ENCODE measurements around the gene CAPNS1.
"Not testable (repeated sequence)": the region's sequence is repeated elsewhere in the genome, so short reads cannot be mapped to it uniquely, and the experiment has no call there.

Gene CAPNS1

DNA sequence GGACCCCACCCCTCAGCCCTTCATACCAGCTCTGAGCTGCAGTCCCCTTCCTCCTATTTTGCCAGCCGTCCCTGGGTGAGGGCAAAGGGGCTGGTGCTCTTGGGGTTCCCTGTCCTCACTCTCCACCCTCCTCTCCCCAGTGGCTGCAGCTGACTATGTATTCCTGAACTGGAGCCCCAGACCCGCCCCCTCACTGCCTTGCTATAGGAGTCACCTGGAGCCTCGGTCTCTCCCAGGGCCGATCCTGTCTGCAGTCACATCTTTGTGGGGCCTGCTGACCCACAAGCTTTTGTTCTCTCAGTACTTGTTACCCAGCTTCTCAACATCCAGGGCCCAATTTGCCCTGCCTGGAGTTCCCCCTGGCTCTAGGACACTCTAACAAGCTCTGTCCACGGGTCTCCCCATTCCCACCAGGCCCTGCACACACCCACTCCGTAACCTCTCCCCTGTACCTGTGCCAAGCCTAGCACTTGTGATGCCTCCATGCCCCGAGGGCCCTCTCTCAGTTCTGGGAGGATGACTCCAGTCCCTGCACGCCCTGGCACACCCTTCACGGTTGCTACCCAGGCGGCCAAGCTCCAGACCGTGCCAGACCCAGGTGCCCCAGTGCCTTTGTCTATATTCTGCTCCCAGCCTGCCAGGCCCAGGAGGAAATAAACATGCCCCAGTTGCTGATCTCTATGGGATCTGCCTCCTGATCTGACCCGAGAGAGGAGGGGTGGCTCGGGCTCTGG, 10.0 kb downstream of the CAPNS1 start:
- in situ Hi-C loops (cut with MboI; ENCODE audit: low sequenced_read_pairs) = no loop called here

GRCh38 chr19:36150586-36150985, 10.7 kb downstream of the CAPNS1 start:
- in situ Hi-C loops (cut with MboI; ENCODE audit: low sequenced_read_pairs) = no loop called here

DNA sequence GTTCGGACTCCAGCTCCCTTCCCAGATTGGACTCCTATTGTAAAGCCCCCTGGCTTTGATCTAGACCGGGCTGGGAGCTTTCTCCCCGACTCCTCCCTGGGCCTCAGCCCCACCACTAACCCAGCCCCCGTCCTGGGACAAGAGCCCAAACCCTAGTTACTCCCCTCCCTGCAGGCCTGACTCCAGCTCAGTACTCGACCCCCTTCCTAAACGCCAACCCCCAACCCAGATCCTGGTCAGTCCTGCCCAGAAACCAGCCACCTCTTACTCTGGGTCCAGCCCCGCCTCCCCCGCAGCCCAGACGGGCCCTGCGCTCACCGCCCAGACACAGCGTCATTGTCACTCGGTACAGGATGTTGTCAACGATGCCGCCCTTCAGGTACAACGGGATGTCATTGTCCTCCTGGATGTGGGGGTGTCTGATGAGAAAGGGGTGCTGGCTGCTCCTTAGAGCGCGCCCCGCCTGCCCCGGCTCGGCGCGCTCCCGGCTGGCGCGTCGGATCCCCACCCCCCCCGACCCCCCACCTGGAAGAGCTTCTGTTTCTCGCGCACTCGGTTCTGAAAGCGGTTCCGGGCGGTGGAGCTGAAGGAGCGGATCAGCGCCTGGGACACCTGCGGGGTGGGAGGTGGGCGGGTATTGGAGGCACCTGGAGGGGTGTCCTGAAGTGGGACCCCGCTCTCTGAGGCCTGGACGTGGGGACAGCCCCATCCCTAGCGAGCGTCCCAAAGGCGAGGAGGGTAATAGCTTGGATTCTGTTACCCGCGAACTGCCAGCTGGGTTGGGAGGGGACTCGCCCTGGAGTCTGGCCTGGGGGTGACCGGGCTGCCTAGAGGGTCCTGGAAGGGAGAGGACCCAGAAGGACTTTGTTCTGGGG, 11.5 kb downstream of the CAPNS1 start:
- in situ Hi-C loops (cut with MboI; ENCODE audit: low sequenced_read_pairs) = no loop called here

DNA sequence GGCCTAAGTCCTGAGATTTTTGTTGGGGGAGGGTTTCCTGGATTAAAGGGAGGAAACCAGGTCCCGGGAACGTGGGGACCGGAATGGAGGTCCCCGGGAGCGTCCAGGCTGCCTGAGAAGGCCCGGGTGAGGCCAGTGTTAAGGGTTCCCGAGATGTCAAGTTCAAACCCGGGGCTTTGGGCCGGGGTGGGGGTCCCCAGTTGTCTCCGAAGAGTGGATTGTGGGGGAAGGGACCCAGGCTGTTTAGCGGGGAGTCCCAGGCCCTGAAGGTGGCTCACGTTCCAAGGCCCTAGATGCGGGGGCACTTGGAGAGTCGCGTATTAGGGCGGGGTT, 12.1 kb downstream of the CAPNS1 start:
- in situ Hi-C loops (cut with MboI; ENCODE audit: low sequenced_read_pairs) = no loop called here

GRCh38 chr19:36152352-36153091, 12.7 kb downstream of the CAPNS1 start, which contains the start of gene COX7A1:
COX7A1 (minus strand) TSS chr19:36152447; CDS start chr19:36152407, 40 bp downstream.
- in situ Hi-C loops (cut with MboI; ENCODE audit: low sequenced_read_pairs) = no loop called here

DNA sequence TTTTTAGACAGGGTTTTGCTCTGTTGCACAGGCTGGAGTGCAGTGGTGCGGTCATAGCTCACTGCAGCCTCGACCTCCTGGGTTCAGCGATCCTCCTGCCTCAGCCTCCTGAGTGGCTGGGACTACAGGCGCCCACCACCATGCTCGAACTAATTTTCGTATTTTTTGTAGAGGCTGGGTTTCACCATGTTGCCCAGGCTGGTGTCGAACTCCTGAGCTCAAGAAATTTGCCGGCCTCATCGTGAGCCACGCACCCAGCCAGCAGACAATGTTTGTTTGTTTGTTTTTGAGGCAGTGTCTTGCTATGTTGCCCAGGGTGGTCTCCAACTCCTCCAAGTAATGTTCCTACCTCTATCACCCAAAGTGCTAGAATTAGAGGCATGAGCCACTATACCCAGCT, 13.3 kb downstream of the CAPNS1 start:
- in situ Hi-C loops (cut with MboI; ENCODE audit: low sequenced_read_pairs) = no loop called here

DNA sequence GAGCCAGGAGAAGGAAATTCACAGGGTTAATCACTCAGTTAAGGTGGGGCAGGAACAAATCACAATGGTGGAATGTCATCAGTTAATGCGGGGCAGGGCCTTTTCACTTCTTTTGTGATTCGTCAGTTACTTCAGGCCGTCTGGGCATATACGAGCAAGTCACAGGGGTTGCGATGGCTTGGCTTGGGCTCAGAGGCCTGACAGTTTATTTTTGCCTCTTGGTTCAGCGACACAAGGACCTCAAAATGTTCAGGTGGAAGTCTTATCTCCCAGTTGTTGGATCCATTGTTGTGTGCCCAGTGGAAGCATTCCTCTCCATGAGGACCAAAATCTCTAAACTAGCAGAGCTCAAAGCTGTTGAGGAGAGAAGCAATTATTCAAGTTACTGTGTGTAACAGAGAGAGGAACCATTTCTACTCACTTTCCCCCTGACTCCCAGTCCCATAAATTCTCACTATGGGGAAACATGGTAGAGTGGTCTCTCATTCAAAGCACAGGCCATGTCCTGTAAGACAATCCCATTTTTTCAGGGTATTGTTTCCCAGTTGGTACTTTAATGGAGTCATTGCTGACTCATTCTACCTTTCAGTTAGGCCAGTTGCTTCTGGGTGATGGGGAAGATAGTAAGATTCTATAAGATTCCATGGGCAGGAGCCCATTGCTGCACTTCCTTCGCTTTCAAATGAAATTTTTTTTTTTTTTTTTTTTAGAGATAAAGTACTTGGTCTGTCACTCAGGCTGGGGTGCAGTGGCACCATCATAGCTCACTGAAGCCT, 21.1 kb downstream of the CAPNS1 start:
- in situ Hi-C loops (cut with MboI; ENCODE audit: low sequenced_read_pairs) = no loop called here

DNA sequence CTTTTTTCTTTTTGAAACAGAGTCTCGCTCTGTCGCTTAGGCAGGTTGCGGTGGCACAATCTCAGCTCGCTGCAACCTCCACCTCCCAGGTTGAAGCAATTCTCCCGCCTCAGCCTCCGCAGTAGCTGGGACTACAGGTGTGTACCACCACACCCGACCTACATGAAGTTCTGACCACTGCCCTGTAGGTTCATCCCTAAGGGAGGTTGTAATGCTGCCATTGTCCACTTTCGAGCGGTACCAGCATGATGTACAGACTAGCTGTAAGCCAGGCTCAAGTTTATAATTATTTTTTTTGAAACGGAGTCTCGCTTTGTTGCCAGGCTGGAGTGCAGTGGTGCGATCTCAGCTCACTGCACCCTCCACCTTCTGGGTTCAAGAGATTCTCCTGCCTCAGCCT, 23.9 kb downstream of the CAPNS1 start:
- in situ Hi-C loops (cut with MboI; ENCODE audit: low sequenced_read_pairs) = no loop called here

- in situ Hi-C loops (cut with MboI; ENCODE audit: low sequenced_read_pairs) = no loop called here
Observed at GRCh38 chr19:36169084-36169760, 29.4 kb downstream of the CAPNS1 start.

GRCh38 chr19:36172852-36173251, 33.0 kb downstream of the CAPNS1 start:
- in situ Hi-C loops (cut with MboI; ENCODE audit: low sequenced_read_pairs) = no loop called here

DNA sequence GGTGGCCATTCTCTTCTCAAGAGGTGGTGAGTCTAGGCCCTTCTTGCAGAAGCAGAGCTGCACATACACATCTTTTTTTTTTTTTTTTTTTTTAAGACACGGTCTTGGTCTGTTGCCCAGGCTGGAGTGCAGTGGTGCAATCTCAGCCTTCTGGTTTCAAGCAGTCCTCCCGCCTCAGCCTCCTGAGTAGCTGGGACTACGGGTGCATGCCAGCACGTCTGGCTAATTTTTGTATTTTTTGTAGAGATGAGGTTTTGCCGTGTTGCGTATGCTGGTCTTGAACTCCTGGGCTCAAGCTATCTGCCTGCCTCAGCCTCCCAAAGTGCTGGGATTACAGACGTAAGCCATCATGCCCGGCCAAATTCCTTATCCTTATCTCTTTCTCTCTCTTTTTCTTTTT, 34.0 kb downstream of the CAPNS1 start:
- in situ Hi-C loops (cut with MboI; ENCODE audit: low sequenced_read_pairs) = not testable (repeated sequence)

GRCh38 chr19:36179077-36179476, 39.2 kb downstream of the CAPNS1 start:
- in situ Hi-C loops (cut with MboI; ENCODE audit: low sequenced_read_pairs) = not testable (repeated sequence)

GRCh38 chr19:36182612-36183244, 42.9 kb downstream of the CAPNS1 start:
- in situ Hi-C loops (cut with MboI; ENCODE audit: low sequenced_read_pairs) = no loop called here

DNA sequence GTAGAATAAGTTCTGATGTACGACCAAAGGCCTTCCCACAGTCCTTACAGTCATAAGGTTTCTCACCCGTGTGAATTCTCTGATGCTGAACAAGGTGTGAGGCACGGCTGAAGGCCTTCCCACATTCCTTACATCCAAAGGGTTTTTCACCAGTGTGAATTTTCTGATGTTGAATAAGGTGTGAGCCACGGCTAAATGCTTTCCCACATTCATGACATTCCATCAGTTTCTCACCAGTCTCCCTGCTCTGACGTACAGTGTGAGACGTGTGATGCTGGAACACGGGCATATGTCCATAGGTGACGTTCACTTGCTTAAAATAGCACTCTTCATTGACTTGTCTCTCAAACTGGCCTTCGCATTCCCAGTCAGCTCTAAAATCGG, 43.4 kb downstream of the CAPNS1 start:
- in situ Hi-C loops (cut with MboI; ENCODE audit: low sequenced_read_pairs) = no loop called here

- in situ Hi-C loops (cut with MboI; ENCODE audit: low sequenced_read_pairs) = not testable (repeated sequence)
Observed at GRCh38 chr19:36186722-36187121, 46.9 kb downstream of the CAPNS1 start.

GRCh38 chr19:36196249-36196648, 56.4 kb downstream of the CAPNS1 start:
- in situ Hi-C loops (cut with MboI; ENCODE audit: low sequenced_read_pairs) = no loop called here

DNA sequence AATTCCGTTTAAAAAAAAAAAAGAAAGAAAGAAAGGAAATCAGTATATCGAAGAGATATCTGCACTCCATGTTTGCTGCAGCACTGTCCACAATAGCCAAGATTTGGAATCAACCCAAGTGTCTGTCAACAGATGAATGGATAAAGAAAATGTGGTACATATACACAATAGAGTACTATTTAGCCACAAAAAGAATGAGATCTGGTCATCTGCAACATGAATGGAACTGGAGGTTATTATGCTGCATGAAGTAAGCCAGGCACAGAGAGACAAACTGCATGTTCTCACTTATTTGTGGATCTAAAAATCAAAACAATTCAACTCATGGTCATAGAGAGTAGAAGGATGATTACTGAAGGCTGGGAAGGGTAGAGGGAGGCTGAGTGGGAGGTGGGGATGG, 58.3 kb downstream of the CAPNS1 start:
- in situ Hi-C loops (cut with MboI; ENCODE audit: low sequenced_read_pairs) = no loop called here

Data from HL-60/S4 treated with phorbol 12-myristate 13-acetate at 8.2 ng/mL for 4 days and 3 days (cell line).